ENCODE results near the gene AMBRA1. TPM values are rescaled to one million over a fixed set of nuclear protein-coding genes. Genes with fewer than 3 reads are reported as not detected.
"Not testable (repeated sequence)": the region's sequence is repeated elsewhere in the genome, so short reads cannot be mapped to it uniquely, and the experiment has no call there.

The AMBRA1 gene
- total RNA-seq, 6 donors from 2014 or later = 22.9 to 55.7 (median 33.2) TPM

DNA sequence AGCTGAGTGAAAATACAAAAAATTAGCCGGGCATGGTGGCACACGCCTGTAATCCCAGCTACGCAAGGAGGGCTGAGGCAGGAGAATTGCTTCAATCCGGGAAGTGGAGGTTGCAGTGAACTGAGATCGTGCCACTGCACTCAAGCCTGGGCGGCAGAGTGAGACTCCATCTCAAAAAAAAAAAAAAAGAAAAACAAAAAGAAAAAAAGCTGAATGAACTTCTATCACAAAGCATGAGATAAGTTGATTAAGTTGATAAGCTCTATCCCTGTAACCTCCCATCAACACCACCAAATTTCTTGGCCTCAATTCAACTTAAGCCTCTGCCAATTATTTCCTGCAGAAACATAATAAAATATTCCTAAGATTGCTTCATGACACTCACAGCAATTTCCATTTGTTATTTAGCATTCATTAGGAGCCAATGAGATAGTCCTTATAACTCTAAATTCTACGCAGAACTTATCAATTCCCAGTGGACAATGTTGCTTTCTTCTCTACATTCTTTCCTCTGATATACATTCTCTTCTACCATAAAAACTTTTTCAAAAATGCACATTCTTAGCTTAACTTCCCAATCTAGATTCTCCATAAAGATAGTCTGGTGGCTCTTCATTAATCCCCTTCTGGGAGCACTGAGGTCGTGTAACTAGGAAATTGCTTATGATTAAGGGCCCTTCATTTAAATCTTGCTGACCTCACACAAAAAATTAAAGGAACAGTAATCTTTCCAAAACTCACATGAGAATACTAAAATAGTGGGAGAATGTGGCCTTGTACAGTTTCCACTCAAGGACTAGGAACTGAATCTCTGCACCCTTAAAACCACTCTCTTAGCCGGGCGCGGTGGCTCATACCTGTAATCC is 2.9 kb downstream of the AMBRA1 start:
- Histone ChIP-seq H3K9me3 (no peaks in the 10 kb centered on the region), H3K27ac (peak overlapping the region in 1 of 4 donors; percentile 62), H3K36me3 (no peaks in the 10 kb centered on the region), H3K4me3 (peak overlapping the region in 2 of 4 donors; percentile 9 to 21), H3K27me3 (no peaks in the 10 kb centered on the region), H3K4me1 (peaks cover 24 to 50% (median 40%) of the 10 kb centered on the region in 4 donors)
- WGBS, 2 donors = 51 to 56% methylated on average over 11 of the region's 11 CpGs
- TF ChIP-seq EP300 (IDR thresholded peaks at IDR 0.05) (no peak), POLR2A (IDR thresholded peaks at IDR 0.05) (no peak), POLR2AphosphoS5 (IDR thresholded peaks at IDR 0.05) (no peak)
- TF ChIP-seq, protein P1, sequence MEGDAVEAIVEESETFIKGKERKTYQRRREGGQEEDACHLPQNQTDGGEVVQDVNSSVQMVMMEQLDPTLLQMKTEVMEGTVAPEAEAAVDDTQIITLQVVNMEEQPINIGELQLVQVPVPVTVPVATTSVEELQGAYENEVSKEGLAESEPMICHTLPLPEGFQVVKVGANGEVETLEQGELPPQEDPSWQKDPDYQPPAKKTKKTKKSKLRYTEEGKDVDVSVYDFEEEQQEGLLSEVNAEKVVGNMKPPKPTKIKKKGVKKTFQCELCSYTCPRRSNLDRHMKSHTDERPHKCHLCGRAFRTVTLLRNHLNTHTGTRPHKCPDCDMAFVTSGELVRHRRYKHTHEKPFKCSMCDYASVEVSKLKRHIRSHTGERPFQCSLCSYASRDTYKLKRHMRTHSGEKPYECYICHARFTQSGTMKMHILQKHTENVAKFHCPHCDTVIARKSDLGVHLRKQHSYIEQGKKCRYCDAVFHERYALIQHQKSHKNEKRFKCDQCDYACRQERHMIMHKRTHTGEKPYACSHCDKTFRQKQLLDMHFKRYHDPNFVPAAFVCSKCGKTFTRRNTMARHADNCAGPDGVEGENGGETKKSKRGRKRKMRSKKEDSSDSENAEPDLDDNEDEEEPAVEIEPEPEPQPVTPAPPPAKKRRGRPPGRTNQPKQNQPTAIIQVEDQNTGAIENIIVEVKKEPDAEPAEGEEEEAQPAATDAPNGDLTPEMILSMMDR (IDR thresholded peaks at IDR 0.05) = no peak
- DNase-seq (no peak), ATAC-seq (ENCODE audit: low FRiP score in 2 of 2) (no peak)

DNA sequence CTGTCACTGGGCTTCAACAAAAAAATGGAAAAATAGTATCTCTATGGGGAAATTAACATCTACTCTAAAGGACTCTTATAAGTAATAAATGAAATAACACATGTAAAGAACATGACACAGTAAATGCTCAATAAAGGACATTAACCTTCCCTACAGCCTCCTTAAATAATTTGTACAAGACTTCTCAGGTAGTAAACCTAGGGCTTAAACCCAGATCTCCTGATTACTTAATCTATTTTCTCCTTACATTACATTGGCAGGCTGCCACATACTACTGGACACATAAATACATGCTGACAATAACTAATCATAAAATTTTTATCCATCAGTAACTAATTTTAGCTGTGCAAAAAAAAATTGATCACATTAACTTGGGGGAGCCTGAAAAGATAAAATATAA is 4.9 kb downstream of the AMBRA1 start:
- Histone ChIP-seq H3K9me3 (no peaks in the 10 kb centered on the region), H3K27me3 (no peaks in the 10 kb centered on the region), H3K4me1 (peaks cover 24 to 49% (median 37%) of the 10 kb centered on the region in 4 donors), H3K27ac (no peak overlapping the region), H3K36me3 (no peaks in the 10 kb centered on the region), H3K4me3 (no peak overlapping the region)
- no peak for ATAC-seq (ENCODE audit: low FRiP score in 2 of 2)
- no peak for DNase-seq
- TF ChIP-seq EP300 (IDR thresholded peaks at IDR 0.05) = no peak
- TF ChIP-seq POLR2A (IDR thresholded peaks at IDR 0.05) = no peak
- TF ChIP-seq, protein P1 (IDR thresholded peaks at IDR 0.05) = no peak
- TF ChIP-seq POLR2AphosphoS5 (IDR thresholded peaks at IDR 0.05) = no peak

GRCh38 chr11:46588131-46588530 is 5.7 kb downstream of the AMBRA1 start:
- DNase-seq = no peak
- H3K4me1 ChIP-seq = peaks cover 22 to 46% (median 37%) of the 10 kb centered on the region in 4 donors

GRCh38 chr11:46583513-46583912 is 10.3 kb downstream of the AMBRA1 start:
- H3K27ac ChIP-seq; H3K36me3 ChIP-seq; ATAC-seq (ENCODE audit: low FRiP score in 2 of 2); H3K27me3 ChIP-seq; H3K9me3 ChIP-seq; DNase-seq; H3K4me3 ChIP-seq: not testable (repeated sequence)
- H3K4me1 ChIP-seq = peaks cover 0 to 13% (median 3%) of the 10 kb centered on the region in 4 donors
- WGBS, 2 donors = 100% methylated on average over 1 of the region's 1 CpG; no CpG with 5 or more reads in 1 of the 2 donors

More at GRCh38 chr11:46588131-46588530, 5.7 kb downstream of the AMBRA1 start:
- ATAC-seq (ENCODE audit: low FRiP score in 2 of 2) = no peak
- H3K36me3 ChIP-seq = no peaks in the 10 kb centered on the region
- no peaks in the 10 kb centered on the region for H3K27me3 ChIP-seq
- H3K9me3 ChIP-seq = no peaks in the 10 kb centered on the region
- no peak overlapping the region for H3K27ac ChIP-seq
- H3K4me3 ChIP-seq = no peak overlapping the region
- 86 to 87% methylated on average over 5 of the region's 5 CpGs for WGBS, 2 donors
- TF ChIP-seq POLR2A (IDR thresholded peaks at IDR 0.05) = no peak
- TF ChIP-seq POLR2AphosphoS5 (IDR thresholded peaks at IDR 0.05) = no peak
- TF ChIP-seq, protein P1 (IDR thresholded peaks at IDR 0.05) = no peak
- no peak for TF ChIP-seq EP300 (IDR thresholded peaks at IDR 0.05)

DNA sequence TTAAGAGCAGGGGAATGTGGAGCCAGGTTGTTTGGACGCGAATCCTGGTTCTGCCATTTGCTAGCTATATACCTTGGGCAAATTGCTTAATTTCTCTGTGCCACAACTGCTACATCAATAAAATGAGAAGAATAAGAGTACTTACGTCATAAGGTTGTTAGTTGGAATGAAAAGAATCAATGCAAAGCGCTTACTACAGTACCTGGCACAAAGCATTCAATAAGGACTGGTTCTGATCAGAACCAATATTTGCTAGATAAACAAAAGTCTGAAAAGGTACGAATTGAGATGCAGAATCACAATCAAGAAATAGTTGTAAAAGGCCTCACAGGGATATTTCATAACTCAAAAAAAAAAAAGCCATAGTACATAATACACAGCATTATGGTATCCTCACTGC is 11.2 kb downstream of the AMBRA1 start:
- DNase-seq (no peak), ATAC-seq (ENCODE audit: low FRiP score in 2 of 2) (no peak)
- Histone ChIP-seq H3K36me3 (no peaks in the 10 kb centered on the region), H3K9me3 (no peaks in the 10 kb centered on the region), H3K27ac (no peak overlapping the region), H3K27me3 (no peaks in the 10 kb centered on the region), H3K4me3 (no peak overlapping the region), H3K4me1 (peaks cover 0 to 13% (median 0%) of the 10 kb centered on the region in 4 donors)
- TF ChIP-seq POLR2AphosphoS5 (IDR thresholded peaks at IDR 0.05) = no peak
- TF ChIP-seq, protein P1 (IDR thresholded peaks at IDR 0.05) = no peak
- no peak for TF ChIP-seq EP300 (IDR thresholded peaks at IDR 0.05)
- no peak for TF ChIP-seq POLR2A (IDR thresholded peaks at IDR 0.05)
- 77 to 89% methylated on average over 5 of the region's 5 CpGs for WGBS, 2 donors

All from upper lobe of left lung (tissue), 6 donors.